GM20000 (cell line): ENCODE data around the gene SNAPC1.
A peak's percentile ranks its signal among the peaks of the same experiment; 100 is the strongest.

Experiments used
- DNase-seq: peaks from one replicate; pipeline ENCODE4 v3.0.0; 2012; ENCODE audit warnings: low spot score
- TF ChIP-seq, protein P1 (sequence below): IDR thresholded peaks from 2 replicates; pipeline ENCODE4 v1.5.1; 2012; ENCODE audit warnings: mild to moderate bottlenecking, control low read depth; ENCODE audit errors: extremely low read depth, missing control alignments

Gene SNAPC1

GRCh38 chr14:61812347-61813095 lies 50.3 kb downstream of the SNAPC1 start, which contains the start of gene SYT16:
TSS of gene SYT16 (plus strand) at chr14:61812703.
- DNase-seq, result peak; percentile 49
- TF ChIP-seq, protein P1, sequence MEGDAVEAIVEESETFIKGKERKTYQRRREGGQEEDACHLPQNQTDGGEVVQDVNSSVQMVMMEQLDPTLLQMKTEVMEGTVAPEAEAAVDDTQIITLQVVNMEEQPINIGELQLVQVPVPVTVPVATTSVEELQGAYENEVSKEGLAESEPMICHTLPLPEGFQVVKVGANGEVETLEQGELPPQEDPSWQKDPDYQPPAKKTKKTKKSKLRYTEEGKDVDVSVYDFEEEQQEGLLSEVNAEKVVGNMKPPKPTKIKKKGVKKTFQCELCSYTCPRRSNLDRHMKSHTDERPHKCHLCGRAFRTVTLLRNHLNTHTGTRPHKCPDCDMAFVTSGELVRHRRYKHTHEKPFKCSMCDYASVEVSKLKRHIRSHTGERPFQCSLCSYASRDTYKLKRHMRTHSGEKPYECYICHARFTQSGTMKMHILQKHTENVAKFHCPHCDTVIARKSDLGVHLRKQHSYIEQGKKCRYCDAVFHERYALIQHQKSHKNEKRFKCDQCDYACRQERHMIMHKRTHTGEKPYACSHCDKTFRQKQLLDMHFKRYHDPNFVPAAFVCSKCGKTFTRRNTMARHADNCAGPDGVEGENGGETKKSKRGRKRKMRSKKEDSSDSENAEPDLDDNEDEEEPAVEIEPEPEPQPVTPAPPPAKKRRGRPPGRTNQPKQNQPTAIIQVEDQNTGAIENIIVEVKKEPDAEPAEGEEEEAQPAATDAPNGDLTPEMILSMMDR, result no peak

- DNase-seq, result no peak
- TF ChIP-seq, protein P1, result no peak
Measured at GRCh38 chr14:61813096-61813606, 50.9 kb downstream of the SNAPC1 start.

- DNase-seq, result peak; percentile 20
- TF ChIP-seq, protein P1, result no peak
Measured at GRCh38 chr14:61822458-61822857, 60.2 kb downstream of the SNAPC1 start.

DNA sequence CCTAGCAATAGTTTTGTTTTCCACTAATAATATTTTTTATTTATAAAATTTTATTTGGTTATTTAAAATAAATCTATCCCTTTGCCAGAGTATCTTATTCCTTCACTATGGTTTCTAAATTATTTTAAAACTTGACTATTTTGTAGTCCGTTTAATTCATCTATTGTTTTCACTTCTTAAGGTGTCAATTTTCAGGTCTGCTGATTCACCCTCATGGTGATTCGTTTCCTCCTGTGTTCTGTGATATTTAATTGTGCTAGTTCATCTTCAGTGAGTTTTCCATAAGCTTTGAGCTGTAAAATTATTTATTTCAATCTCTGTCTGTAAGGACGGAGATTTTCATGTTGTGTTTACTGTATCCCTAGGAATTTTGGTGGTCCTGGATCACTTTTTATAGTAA lies 70.6 kb downstream of the SNAPC1 start:
- TF ChIP-seq, protein P1, result no peak
- DNase-seq, result no peak

DNA sequence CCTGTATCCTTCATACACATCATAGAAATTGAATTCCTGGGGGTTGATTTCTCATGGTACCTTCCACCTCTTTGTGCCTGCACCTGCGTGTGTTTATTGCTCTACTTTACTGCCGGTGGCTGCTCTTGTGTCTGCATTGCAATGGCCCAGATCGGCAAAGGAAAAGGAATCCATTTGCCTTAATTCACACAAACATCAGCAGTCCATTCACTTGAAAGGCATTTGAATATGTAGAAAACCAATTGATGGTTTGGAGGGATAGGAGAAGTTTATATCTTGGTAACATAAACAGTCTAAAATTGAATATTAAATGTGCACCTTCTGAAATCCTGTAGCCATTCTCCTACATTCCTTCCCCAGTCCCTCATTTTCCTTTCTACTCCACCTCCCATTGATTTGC lies 74.0 kb downstream of the SNAPC1 start:
- no peak for DNase-seq
- TF ChIP-seq, protein P1, result no peak

- TF ChIP-seq, protein P1, result no peak
- DNase-seq, result no peak
Measured at GRCh38 chr14:61836807-61837206, 74.6 kb downstream of the SNAPC1 start.

GRCh38 chr14:61837336-61838229 lies 75.4 kb downstream of the SNAPC1 start:
- peak; percentile 72 for DNase-seq
- TF ChIP-seq, protein P1, result peak; percentile 77
